ENCODE measurements around the gene ADCY5. TPM values are rescaled to one million over a fixed set of nuclear protein-coding genes. Genes with fewer than 3 reads are reported as not detected.

ADCY5 gene
- total RNA-seq, 1 donor from 2014 or later = 4.0 TPM

DNA sequence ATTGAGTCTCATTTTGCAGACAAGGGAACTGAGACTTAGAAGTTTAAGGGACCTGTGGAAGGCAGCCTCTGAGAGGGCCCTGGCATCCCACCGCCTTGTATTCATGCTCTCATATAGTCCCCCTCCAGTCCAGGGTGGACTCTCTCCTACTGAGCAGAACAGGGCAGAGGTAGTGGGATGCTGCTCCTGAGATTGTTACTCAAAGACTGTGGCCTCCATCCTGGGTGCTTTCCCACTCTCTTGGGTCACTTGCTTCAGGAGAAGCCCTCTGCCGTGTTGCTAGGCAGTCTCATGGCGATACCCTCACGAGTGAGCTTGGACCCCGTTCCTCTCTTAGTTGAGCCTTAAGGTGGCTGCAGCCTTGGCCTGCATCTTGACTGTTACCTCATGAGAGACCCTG is 22.2 kb upstream of the ADCY5 start:
- H3K9me3 ChIP-seq = no peaks in the 10 kb centered on the region
- ATAC-seq = no peak
- no peaks in the 10 kb centered on the region for H3K4me1 ChIP-seq
- H3K27me3 ChIP-seq = peaks cover 4% of the 10 kb centered on the region
- TF ChIP-seq, protein P1, sequence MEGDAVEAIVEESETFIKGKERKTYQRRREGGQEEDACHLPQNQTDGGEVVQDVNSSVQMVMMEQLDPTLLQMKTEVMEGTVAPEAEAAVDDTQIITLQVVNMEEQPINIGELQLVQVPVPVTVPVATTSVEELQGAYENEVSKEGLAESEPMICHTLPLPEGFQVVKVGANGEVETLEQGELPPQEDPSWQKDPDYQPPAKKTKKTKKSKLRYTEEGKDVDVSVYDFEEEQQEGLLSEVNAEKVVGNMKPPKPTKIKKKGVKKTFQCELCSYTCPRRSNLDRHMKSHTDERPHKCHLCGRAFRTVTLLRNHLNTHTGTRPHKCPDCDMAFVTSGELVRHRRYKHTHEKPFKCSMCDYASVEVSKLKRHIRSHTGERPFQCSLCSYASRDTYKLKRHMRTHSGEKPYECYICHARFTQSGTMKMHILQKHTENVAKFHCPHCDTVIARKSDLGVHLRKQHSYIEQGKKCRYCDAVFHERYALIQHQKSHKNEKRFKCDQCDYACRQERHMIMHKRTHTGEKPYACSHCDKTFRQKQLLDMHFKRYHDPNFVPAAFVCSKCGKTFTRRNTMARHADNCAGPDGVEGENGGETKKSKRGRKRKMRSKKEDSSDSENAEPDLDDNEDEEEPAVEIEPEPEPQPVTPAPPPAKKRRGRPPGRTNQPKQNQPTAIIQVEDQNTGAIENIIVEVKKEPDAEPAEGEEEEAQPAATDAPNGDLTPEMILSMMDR (IDR thresholded peaks at IDR 0.05) = no peak
- no peak for DNase-seq
- H3K4me3 ChIP-seq = no peak overlapping the region
- no peak overlapping the region for H3K27ac ChIP-seq
- intact Hi-C loops (cut with DNase I) = no loop called here
- no peaks in the 10 kb centered on the region for H3K36me3 ChIP-seq

DNA sequence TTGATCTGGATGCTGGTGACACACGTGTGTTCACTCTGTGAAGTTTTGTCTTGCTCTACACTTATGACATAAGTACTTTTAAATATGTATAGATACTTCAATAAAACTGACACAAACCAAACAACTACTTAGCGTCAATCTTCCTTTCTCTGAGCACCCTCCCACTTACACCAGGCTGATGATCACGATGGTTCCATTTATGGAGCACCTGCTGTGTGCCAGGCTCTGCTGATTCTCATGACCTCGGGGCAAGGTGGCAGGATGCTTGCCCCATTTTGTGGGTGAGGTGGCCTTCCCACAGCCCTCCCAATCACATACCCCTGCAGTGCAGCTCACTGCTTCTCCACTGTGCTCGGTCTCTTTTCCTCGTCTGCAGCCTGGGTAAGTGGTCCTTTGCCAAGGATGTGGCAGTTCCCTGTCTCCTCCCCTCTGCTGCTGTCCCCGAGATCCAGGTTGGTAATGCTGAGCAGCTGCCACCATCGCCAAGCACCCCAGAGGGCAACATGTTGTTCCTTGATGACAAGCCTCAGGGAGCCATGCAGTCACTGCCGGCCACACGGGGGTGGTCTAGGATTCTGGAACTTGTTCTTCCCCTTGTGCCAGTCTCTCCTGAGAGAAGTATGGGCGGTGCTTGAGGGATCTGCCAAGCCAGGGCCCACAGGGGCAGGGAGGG is 20.6 kb upstream of the ADCY5 start:
- intact Hi-C loops (cut with DNase I) = no loop called here
- TF ChIP-seq, protein P1 (IDR thresholded peaks at IDR 0.05) = no peak
- Histone ChIP-seq H3K4me1 (no peaks in the 10 kb centered on the region), H3K27me3 (no peaks in the 10 kb centered on the region), H3K4me3 (no peak overlapping the region), H3K9me3 (no peaks in the 10 kb centered on the region), H3K27ac (no peak overlapping the region), H3K36me3 (no peaks in the 10 kb centered on the region)
- DNase-seq = no peak
- ATAC-seq = no peak

DNA sequence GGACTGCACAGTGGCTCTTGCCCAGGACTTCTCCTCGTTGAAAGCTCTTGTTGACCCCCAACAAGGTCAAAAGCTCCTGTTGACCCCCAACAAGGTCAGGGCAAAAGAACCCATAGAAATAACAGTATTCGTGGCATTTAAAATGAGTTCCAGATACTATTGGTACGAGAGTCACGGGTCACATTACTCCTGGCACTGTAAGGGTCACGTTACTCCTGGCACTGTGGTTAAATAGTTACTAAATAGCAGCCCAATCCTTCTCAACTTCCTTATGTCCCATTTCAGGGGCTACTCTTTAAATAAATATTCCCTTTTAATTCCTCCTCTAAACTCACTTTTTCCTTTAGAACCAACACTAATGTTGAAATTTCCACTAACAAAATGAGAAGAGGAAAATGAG is 18.2 kb upstream of the ADCY5 start:
- no peaks in the 10 kb centered on the region for H3K9me3 ChIP-seq
- ATAC-seq (no peak), DNase-seq (no peak)
- intact Hi-C loops (cut with DNase I) = no loop called here
- H3K27me3 ChIP-seq = no peaks in the 10 kb centered on the region
- TF ChIP-seq, protein P1 (IDR thresholded peaks at IDR 0.05) = no peak
- no peaks in the 10 kb centered on the region for H3K36me3 ChIP-seq
- H3K4me1 ChIP-seq = no peaks in the 10 kb centered on the region
- H3K4me3 ChIP-seq = no peak overlapping the region
- no peak overlapping the region for H3K27ac ChIP-seq

DNA sequence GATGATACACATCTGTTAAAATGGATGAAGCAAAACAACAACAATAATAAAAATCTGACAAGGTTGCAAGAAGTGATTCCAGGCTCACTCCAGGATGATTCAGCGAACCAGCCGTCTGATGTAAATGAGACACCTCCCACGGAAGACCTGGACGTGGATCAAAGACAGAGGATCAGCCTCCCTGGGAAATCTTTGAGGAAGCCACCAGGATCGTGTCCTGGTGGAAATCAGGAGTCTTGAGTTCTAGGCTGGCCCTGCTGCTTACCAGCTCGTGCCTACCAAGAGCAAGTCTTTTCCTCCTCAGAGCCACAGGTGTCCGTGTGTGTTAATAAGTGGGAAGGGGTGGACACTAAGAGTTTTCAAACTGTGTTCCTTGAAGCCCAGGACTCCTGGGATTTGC is 15.3 kb upstream of the ADCY5 start:
- no peaks in the 10 kb centered on the region for H3K27me3 ChIP-seq
- TF ChIP-seq, protein P1 (IDR thresholded peaks at IDR 0.05) = no peak
- no peaks in the 10 kb centered on the region for H3K4me1 ChIP-seq
- H3K27ac ChIP-seq = no peak overlapping the region
- H3K9me3 ChIP-seq = no peaks in the 10 kb centered on the region
- H3K4me3 ChIP-seq = no peak overlapping the region
- intact Hi-C loops (cut with DNase I) = no loop called here
- DNase-seq (no peak), ATAC-seq (no peak)
- H3K36me3 ChIP-seq = no peaks in the 10 kb centered on the region

DNA sequence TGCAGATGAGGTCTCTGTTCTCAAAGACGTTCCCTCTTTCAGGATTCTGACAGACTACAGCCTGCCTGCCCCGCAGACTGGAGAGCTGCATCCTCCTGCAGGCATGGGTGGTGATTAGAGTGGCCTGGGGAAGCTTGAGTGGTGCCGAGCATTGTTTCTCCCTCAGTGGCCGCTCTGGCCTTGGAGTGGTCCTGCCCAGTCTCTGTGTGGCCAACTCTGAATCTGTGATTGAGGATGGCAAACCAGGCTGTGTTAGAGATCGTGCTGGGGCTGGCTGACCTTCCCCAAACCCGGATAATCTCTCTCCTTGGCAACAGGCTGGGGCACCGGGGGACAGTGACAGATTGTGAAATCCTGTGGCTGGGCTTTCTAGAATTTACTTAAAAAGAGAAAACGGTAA is 11.0 kb upstream of the ADCY5 start:
- no peak overlapping the region for H3K4me3 ChIP-seq
- H3K9me3 ChIP-seq = no peaks in the 10 kb centered on the region
- H3K27ac ChIP-seq = no peak overlapping the region
- H3K4me1 ChIP-seq = no peaks in the 10 kb centered on the region
- H3K36me3 ChIP-seq = no peaks in the 10 kb centered on the region
- ATAC-seq (no peak), DNase-seq (no peak)
- TF ChIP-seq, protein P1 (IDR thresholded peaks at IDR 0.05) = no peak
- H3K27me3 ChIP-seq = peaks cover 3% of the 10 kb centered on the region
- intact Hi-C loops (cut with DNase I) = no loop called here

DNA sequence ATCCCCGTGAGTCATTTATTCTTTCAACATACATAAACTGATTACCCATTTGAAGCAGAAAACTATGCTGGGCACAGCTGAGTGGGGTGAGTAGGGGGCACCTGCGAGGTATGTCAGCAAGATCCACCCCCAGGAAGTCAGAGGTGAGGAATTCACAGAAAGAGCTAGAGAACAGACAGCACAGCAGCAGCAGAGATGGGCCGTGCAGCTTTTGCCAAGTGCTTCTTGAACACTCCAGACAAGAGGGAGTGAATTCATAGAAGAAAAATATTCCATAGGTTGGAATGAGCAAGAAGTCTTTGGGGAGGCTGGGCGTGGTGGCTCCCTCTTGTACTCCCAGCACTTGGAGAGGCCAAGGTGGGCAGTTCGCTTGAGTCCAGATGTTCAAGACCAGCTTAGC is 9.4 kb upstream of the ADCY5 start:
- H3K27ac ChIP-seq = no peak overlapping the region
- H3K4me3 ChIP-seq = no peak overlapping the region
- intact Hi-C loops (cut with DNase I) = no loop called here
- no peaks in the 10 kb centered on the region for H3K9me3 ChIP-seq
- H3K4me1 ChIP-seq = no peaks in the 10 kb centered on the region
- ATAC-seq = no peak
- no peaks in the 10 kb centered on the region for H3K36me3 ChIP-seq
- DNase-seq = no peak
- TF ChIP-seq, protein P1 (IDR thresholded peaks at IDR 0.05) = no peak
- peaks cover 3% of the 10 kb centered on the region for H3K27me3 ChIP-seq
